HepG2 (cell line): ENCODE measurements around the gene CRYZL1. TPM values are rescaled to one million over a fixed set of nuclear protein-coding genes. Genes with fewer than 3 reads are reported as not detected.

Experiments
- ATAC-seq: fragments of 200-7000 bp; cut with Tn5 transposase; 3 replicates; pipeline ENCODE4 v1.9.1; 2020; ENCODE audit warnings: mild to moderate bottlenecking, moderate library complexity
- BruUV-seq: library from RNA; stranded (reverse); fragments of 400-500 nt; replicated peaks from 2 replicates; lab custom pipeline; 2021; lab: Mats Ljungman, UMichigan
- CTCF ChIA-PET: fragments of 300-600 bp; formaldehyde crosslinking; extraction: SDS; loops from one replicate; lab custom pipeline; 2021; ENCODE audit warnings: low total read pairs, inconsistent platforms, low intra/inter-chr PET ratio; lab: Yijun Ruan, JAX
- POLR2A ChIA-PET: fragments of 350-600 bp; sonication (Branson Sonifier 250); formaldehyde crosslinking; loops from one replicate; lab custom pipeline; 2020; ENCODE audit warnings: antibody characterized with exemption, inconsistent platforms; lab: Yijun Ruan, JAX
- DNase-seq: peaks from one replicate; pipeline ENCODE4 v3.0.0-alpha.2; 2015; ENCODE audit warnings: low spot score
- FAIRE-seq: peaks from 3 replicates; lab custom pipeline; 2011; peaks lifted over from hg19 to GRCh38; lab: Jason Lieb, UNC
- H2AFZ ChIP-seq: one replicate; pipeline ENCODE4 v1.6.1; 2011; ENCODE audit warnings: low read length, inconsistent platforms
- H3K27ac ChIP-seq: fragments of 300-600 bp; 3 replicates; pipeline ENCODE4 v1.8.0; 2011; ENCODE audit warnings: mixed run types, mild to moderate bottlenecking, mixed read lengths, low read length, inconsistent platforms; ENCODE audit not compliant: insufficient read depth; ENCODE audit errors: extremely low read length
- H3K27me3 ChIP-seq, 2 experiments: fragments of 200-600 bp in 1 of 2; 2 replicates in 1 of 2; 3 replicates in 1 of 2; pipeline versions ENCODE4 v1.6.0 to v1.8.0; 2011; ENCODE audit warnings: low read length in 2 of 2, mild to moderate bottlenecking in 2 of 2, moderate library complexity in 2 of 2, inconsistent platforms in 1 of 2; ENCODE audit not compliant: insufficient read depth in 2 of 2, control insufficient read depth in 1 of 2
- H3K36me3 ChIP-seq, 2 experiments: fragments of 200-600 bp in 1 of 2; replicated peaks in 1 of 2; 2 replicates in 1 of 2; 3 replicates in 1 of 2; pipeline versions ENCODE4 v1.5.1 to v1.8.0; 2011; ENCODE audit warnings: low read length in 2 of 2, inconsistent platforms in 1 of 2; ENCODE audit not compliant: insufficient read depth in 2 of 2, control insufficient read depth in 1 of 2
- H3K4me1 ChIP-seq: 2 replicates; pipeline ENCODE4 v1.5.1; 2012; ENCODE audit warnings: low read length, inconsistent platforms; ENCODE audit not compliant: insufficient read depth
- H3K4me2 ChIP-seq: 2 replicates; pipeline ENCODE4 v1.6.0; 2011; ENCODE audit warnings: low read depth, low read length, inconsistent platforms
- H3K4me3 ChIP-seq, 3 experiments: fragments of 200-600 bp in 1 of 3; sonication (generic), shearing (Covaris generic) in 1 of 3; replicated peaks in 1 of 3; 2 replicates each; pipeline ENCODE4 v1.5.1; 2011 to 2016; ENCODE audit warnings: low read length in 3 of 3, inconsistent platforms in 2 of 3, low read depth in 2 of 3, mild to moderate bottlenecking in 2 of 3, control low read depth in 1 of 3, mixed read lengths in 1 of 3; ENCODE audit not compliant: insufficient read depth in 1 of 3
- H3K79me2 ChIP-seq: one replicate; pipeline ENCODE4 v1.6.1; 2011; ENCODE audit warnings: low read length, inconsistent platforms; ENCODE audit not compliant: insufficient read depth
- H3K9ac ChIP-seq: 2 replicates; pipeline ENCODE4 v1.6.0; 2011; ENCODE audit warnings: mild to moderate bottlenecking, low read depth, low read length, inconsistent platforms; ENCODE audit not compliant: insufficient read depth
- H3K9me3 ChIP-seq: 2 replicates; pipeline ENCODE4 v1.5.1; 2012; ENCODE audit warnings: mild to moderate bottlenecking, low read length
- H4K20me1 ChIP-seq: 2 replicates; pipeline ENCODE4 v1.6.0; 2011; ENCODE audit warnings: inconsistent platforms, mild to moderate bottlenecking, low read length, moderate library complexity; ENCODE audit not compliant: insufficient read depth
- AKNA ChIP-seq: sonication (generic); formaldehyde crosslinking; IDR thresholded peaks from 2 replicates; pipeline ENCODE4 v1.4.0; 2020; ENCODE audit warnings: missing genetic modification reagents, borderline replicate concordance
- JDP2 ChIP-seq: sonication (generic); formaldehyde crosslinking; IDR thresholded peaks from 2 replicates; pipeline ENCODE4 v1.8.1; 2022; ENCODE audit warnings: missing genetic modification reagents, borderline replicate concordance
- MYC ChIP-seq: sonication (generic); formaldehyde crosslinking; IDR thresholded peaks from 2 replicates; pipeline ENCODE4 v1.9.0; 2021; ENCODE audit warnings: missing genetic modification reagents, borderline replicate concordance
- NFATC3 ChIP-seq: sonication (generic); formaldehyde crosslinking; IDR thresholded peaks from 2 replicates; pipeline ENCODE4 v1.5.1; 2020; ENCODE audit warnings: mild to moderate bottlenecking, missing genetic modification reagents
- NFIB ChIP-seq: sonication (generic); formaldehyde crosslinking; IDR thresholded peaks from 2 replicates; pipeline ENCODE4 v1.9.0; 2021; ENCODE audit warnings: missing genetic modification reagents, mild to moderate bottlenecking, borderline replicate concordance
- NKX3-1 ChIP-seq: sonication (generic); formaldehyde crosslinking; IDR thresholded peaks from 2 replicates; pipeline ENCODE4 v1.5.0; 2020; ENCODE audit warnings: missing genetic modification reagents
- PHF8 ChIP-seq: sonication (generic); formaldehyde crosslinking; IDR thresholded peaks from 2 replicates; pipeline ENCODE4 v1.5.0; 2020; ENCODE audit warnings: missing genetic modification reagents
- POLR2G ChIP-seq: fragments of 200-400 bp; formaldehyde crosslinking; IDR thresholded peaks from 2 replicates; pipeline ENCODE4 v1.6.1; 2018; ENCODE audit warnings: mild to moderate bottlenecking, low read depth, low read length, moderate library complexity
- RELA ChIP-seq: sonication (generic); formaldehyde crosslinking; IDR thresholded peaks from 2 replicates; pipeline ENCODE4 v1.4.0; 2020; ENCODE audit warnings: missing genetic modification reagents
- RFX5 ChIP-seq: IDR thresholded peaks from 2 replicates; pipeline ENCODE4 v1.6.1; 2011; ENCODE audit warnings: low read depth, low read length, improper control_type of control experiment
- SIX4 ChIP-seq: sonication (generic); formaldehyde crosslinking; IDR thresholded peaks from 2 replicates; pipeline ENCODE4 v1.4.0; 2020; ENCODE audit warnings: missing genetic modification reagents
- TBX3 ChIP-seq: fragments of 450-650 bp; IDR thresholded peaks from 2 replicates; pipeline ENCODE4 v1.6.1; 2017; ENCODE audit warnings: antibody characterized with exemption, mild to moderate bottlenecking, inconsistent platforms, borderline replicate concordance
- TEAD2 ChIP-seq: sonication (generic); formaldehyde crosslinking; IDR thresholded peaks from 2 replicates; pipeline ENCODE4 v1.9.0; 2021; ENCODE audit warnings: missing genetic modification reagents
- YEATS4 ChIP-seq: sonication (generic); formaldehyde crosslinking; IDR thresholded peaks from 2 replicates; pipeline ENCODE4 v1.4.0; 2020; ENCODE audit warnings: missing genetic modification reagents, borderline replicate concordance
- ZBTB7B ChIP-seq: sonication (generic); formaldehyde crosslinking; IDR thresholded peaks from 2 replicates; pipeline ENCODE4 v1.4.0; 2020; ENCODE audit warnings: missing genetic modification reagents
- ZNF530 ChIP-seq: sonication (generic); formaldehyde crosslinking; IDR thresholded peaks from 2 replicates; pipeline ENCODE4 v1.5.0; 2020; ENCODE audit warnings: low read depth, mild to moderate bottlenecking, missing genetic modification reagents
- WGBS: methylation state at CpG from one replicate; pipeline ENCODE4 v1.1.6; 2017; ENCODE audit warnings: low lambda C conversion rate; 5-methylcytosine and 5-hydroxymethylcytosine counted together
- in situ Hi-C: cut with HindIII; loops from 2 replicates; pipeline ENCODE4 v1.10.0; 2017; ENCODE audit warnings: low pct_unique_long_range_greater_than_20kb; ENCODE audit not compliant: extremely low pct_ligation_motif_present
- intact Hi-C: fragments of 100-400 bp; cut with micrococcal nuclease; formaldehyde crosslinking; loops from one replicate; pipeline ENCODE4 v1.10.0; 2022; ENCODE audit not compliant: unreplicated experiment
- polyA plus RNA-seq, 8 experiments: library from polyadenylated mRNA; depleted of rRNA in 3 of 8; stranded (reverse) in 7 of 8; unstranded in 1 of 8; fragments of >200 nt; fragmentation: Illumina TruSeq in 4 of 8; extraction: Trizol in 4 of 8; gene quantifications; 2 replicates each; pipeline versions ENCODE4 v1.2.1 to v1.2.3, GENCODE V29; 2011 to 2016; ENCODE audit warnings: low read depth in 4 of 8, missing spikeins in 1 of 8, mixed read lengths in 1 of 8; ENCODE audit not compliant: insufficient read depth in 1 of 8
- total RNA-seq, 5 experiments: library from RNA; depleted of rRNA; stranded (reverse); fragments of >200 nt; fragmentation: Illumina TruSeq; extraction: Trizol; gene quantifications; 2 replicates each; pipeline ENCODE4 v1.2.3, GENCODE V29; 2016; ENCODE audit warnings: low read depth in 1 of 5
- TF ChIP-seq, protein P1 (sequence below): sonication (generic); formaldehyde crosslinking; IDR thresholded peaks from 2 replicates; pipeline ENCODE4 v1.8.1; 2023; ENCODE audit warnings: missing genetic modification reagents, inconsistent platforms, borderline replicate concordance

The CRYZL1 gene
- total and polyA plus RNA-seq, 2 of the 13 experiments (the other 11 are each of a cell fraction or from before 2014, with no cell fraction given): 20.3 to 27.7 TPM

DNA sequence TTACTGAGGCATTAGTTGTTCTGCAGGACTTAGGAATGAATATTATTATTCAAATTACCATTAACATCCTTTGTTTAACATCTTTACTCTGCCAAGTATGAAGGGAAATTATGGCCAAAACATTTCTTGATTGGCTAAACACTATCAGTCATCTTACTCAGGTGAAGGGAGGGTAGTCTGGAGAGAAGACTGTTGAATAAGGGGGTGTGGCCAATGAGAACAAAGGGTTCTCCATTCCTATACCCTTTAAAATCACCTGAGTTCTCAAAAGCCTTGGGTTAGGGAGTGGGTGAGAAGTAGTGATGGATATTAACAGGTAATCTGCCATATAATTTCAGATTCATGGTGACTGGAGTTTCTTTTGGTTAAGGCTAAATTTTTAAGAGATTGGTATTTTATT is 19.3 kb downstream of the CRYZL1 start (continued):
- no peak for TF ChIP-seq RFX5
- TF ChIP-seq SIX4 (CRISPR knock-in tag): no peak
- TF ChIP-seq ZBTB7B (CRISPR knock-in tag): no peak
- TF ChIP-seq, protein P1, sequence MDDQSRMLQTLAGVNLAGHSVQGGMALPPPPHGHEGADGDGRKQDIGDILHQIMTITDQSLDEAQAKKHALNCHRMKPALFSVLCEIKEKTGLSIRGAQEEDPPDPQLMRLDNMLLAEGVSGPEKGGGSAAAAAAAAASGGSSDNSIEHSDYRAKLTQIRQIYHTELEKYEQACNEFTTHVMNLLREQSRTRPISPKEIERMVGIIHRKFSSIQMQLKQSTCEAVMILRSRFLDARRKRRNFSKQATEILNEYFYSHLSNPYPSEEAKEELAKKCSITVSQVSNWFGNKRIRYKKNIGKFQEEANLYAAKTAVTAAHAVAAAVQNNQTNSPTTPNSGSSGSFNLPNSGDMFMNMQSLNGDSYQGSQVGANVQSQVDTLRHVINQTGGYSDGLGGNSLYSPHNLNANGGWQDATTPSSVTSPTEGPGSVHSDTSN (CRISPR knock-in tag): no peak

- no peaks in the 10 kb centered on the region for H3K4me1 ChIP-seq
- peaks cover 1 to 13% of the 10 kb centered on the region in 2 experiments; a peak in 3 of 5 replicates for H3K36me3 ChIP-seq
- CTCF ChIA-PET: no interaction called here
- ATAC-seq (no peak), FAIRE-seq (no peak), DNase-seq (no peak)
- H2AFZ ChIP-seq: no peak overlapping the region
- no peaks in the 10 kb centered on the region for H3K27me3 ChIP-seq
- H3K4me3 ChIP-seq: no peak overlapping the region
- TF ChIP-seq PHF8 (no peak), NKX3-1 (CRISPR knock-in tag) (no peak), YEATS4 (CRISPR knock-in tag) (no peak), AKNA (no peak), NFIB (CRISPR knock-in tag) (no peak), NFATC3 (CRISPR knock-in tag) (no peak), JDP2 (CRISPR knock-in tag) (no peak), TEAD2 (CRISPR knock-in tag) (no peak), MYC (CRISPR knock-in tag) (no peak), ZNF530 (CRISPR knock-in tag) (no peak), POLR2G (no peak), RELA (CRISPR knock-in tag) (no peak), TBX3 (no peak)
- intact Hi-C loops: no loop called here
- H3K9me3 ChIP-seq: no peaks in the 10 kb centered on the region
- no peak overlapping the region for H3K4me2 ChIP-seq
- H4K20me1 ChIP-seq: no peaks in the 10 kb centered on the region
- no peak overlapping the region for H3K27ac ChIP-seq
- no peak overlapping the region for H3K9ac ChIP-seq
- BruUV-seq: no TSS peak
- no peaks in the 10 kb centered on the region for H3K79me2 ChIP-seq
- WGBS: 96% methylated on average over 4 of the region's 4 CpGs
- POLR2A ChIA-PET: no interaction called here
- in situ Hi-C loops: no loop called here
These were observed 21.8 kb downstream of the CRYZL1 start for GRCh38 chr21:33619726-33620125.
